ENCODE measurements around the gene SUFU.

SUFU gene

GRCh38 chr10:102476466-102477141 is 27.2 kb upstream of the SUFU start:
- ChIA-PET POLR2A (interaction anchor here (0.9 kb wide), 1 partner anchor 82 kb away, joined by 3 read pairs; the partner anchor contains the start of gene NFKB2), CTCF (interaction anchor here (0.5 kb wide), 1 partner anchor 28 kb away, joined by 3 read pairs; no protein-coding TSS in a partner anchor)
- TF ChIP-seq BHLHE40 (IDR thresholded peaks at IDR 0.05; ENCODE audit: borderline replicate concordance): no peak
- no peak for TF ChIP-seq CTBP1 (IDR thresholded peaks at IDR 0.05; ENCODE audit: borderline replicate concordance)
- no peak for TF ChIP-seq ZNF384 (IDR thresholded peaks at IDR 0.05)
- no peak for TF ChIP-seq HDGF (IDR thresholded peaks at IDR 0.05; ENCODE audit: borderline replicate concordance)
- TF ChIP-seq NFRKB (IDR thresholded peaks at IDR 0.05): no peak
- DNase-seq (ENCODE audit: extremely low spot score): no peak

GRCh38 chr10:102479651-102480050 is 24.1 kb upstream of the SUFU start:
- no peak for TF ChIP-seq ARNT (IDR thresholded peaks at IDR 0.05)
- TF ChIP-seq ZNF384 (IDR thresholded peaks at IDR 0.05): no peak
- TF ChIP-seq NFRKB (IDR thresholded peaks at IDR 0.05): no peak
- TF ChIP-seq TARDBP (IDR thresholded peaks at IDR 0.05): no peak
- DNase-seq (ENCODE audit: extremely low spot score): no peak
- ChIA-PET CTCF (interaction anchor here (0.8 to 2.0 kb wide), 9 partner anchors 17 to 104 kb away, joined by 3 to 8 read pairs (median 4); partner anchors contain the start of genes C10orf95 and NFKB2), POLR2A (interaction anchor here (0.7 to 1.8 kb wide), 7 partner anchors 18 to 104 kb away, joined by 3 to 6 read pairs (median 4); partner anchors contain the start of gene C10orf95)

GRCh38 chr10:102480396-102480795 is 23.4 kb upstream of the SUFU start:
- ChIA-PET CTCF (interaction anchor here (0.9 to 2.0 kb wide), 3 partner anchors 29 to 102 kb away, joined by 3 to 8 read pairs (median 7); partner anchors contain the start of gene C10orf95), POLR2A (interaction anchor here (0.7 to 1.8 kb wide), 4 partner anchors 29 to 104 kb away, joined by 3 to 6 read pairs (median 4); partner anchors contain the start of gene C10orf95)
- DNase-seq (ENCODE audit: extremely low spot score): no peak
- TF ChIP-seq LEF1 (IDR thresholded peaks at IDR 0.05; ENCODE audit: borderline replicate concordance) (no peak), FOXM1 (IDR thresholded peaks at IDR 0.05; ENCODE audit: borderline replicate concordance) (no peak), L3MBTL2 (conservative IDR thresholded peaks at IDR 0.05) (no peak), NFRKB (IDR thresholded peaks at IDR 0.05) (no peak), ARNT (IDR thresholded peaks at IDR 0.05) (no peak), TARDBP (IDR thresholded peaks at IDR 0.05) (no peak), CTBP1 (IDR thresholded peaks at IDR 0.05; ENCODE audit: borderline replicate concordance) (no peak), ZNF384 (IDR thresholded peaks at IDR 0.05) (no peak), HDGF (IDR thresholded peaks at IDR 0.05; ENCODE audit: borderline replicate concordance) (no peak), SP1 (IDR thresholded peaks at IDR 0.05) (no peak), BHLHE40 (IDR thresholded peaks at IDR 0.05; ENCODE audit: borderline replicate concordance) (no peak), FOXK2 (IDR thresholded peaks at IDR 0.05) (no peak), SUZ12 (IDR thresholded peaks at IDR 0.05) (no peak)

GRCh38 chr10:102484021-102484420 is 19.8 kb upstream of the SUFU start:
- ChIA-PET CTCF (interaction anchor here (0.6 kb wide), 2 partner anchors 17 to 176 kb away, joined by 3 read pairs; no protein-coding TSS in a partner anchor), POLR2A (no interaction called here)
- DNase-seq (ENCODE audit: extremely low spot score): no peak
- TF ChIP-seq NFRKB (IDR thresholded peaks at IDR 0.05): no peak
- TF ChIP-seq LEF1 (IDR thresholded peaks at IDR 0.05; ENCODE audit: borderline replicate concordance): no peak
- no peak for TF ChIP-seq FOXA1 (IDR thresholded peaks at IDR 0.05)
- TF ChIP-seq HDGF (IDR thresholded peaks at IDR 0.05; ENCODE audit: borderline replicate concordance): no peak
- TF ChIP-seq ARNT (IDR thresholded peaks at IDR 0.05): no peak
- TF ChIP-seq ZNF384 (IDR thresholded peaks at IDR 0.05): no peak
- no peak for TF ChIP-seq SUZ12 (IDR thresholded peaks at IDR 0.05)
- no peak for TF ChIP-seq TARDBP (IDR thresholded peaks at IDR 0.05)
- TF ChIP-seq FOXK2 (IDR thresholded peaks at IDR 0.05): no peak
- no peak for TF ChIP-seq ELF4 (IDR thresholded peaks at IDR 0.05)
- TF ChIP-seq SP1 (IDR thresholded peaks at IDR 0.05): no peak
- TF ChIP-seq BHLHE40 (IDR thresholded peaks at IDR 0.05; ENCODE audit: borderline replicate concordance): no peak
- TF ChIP-seq, protein P1, sequence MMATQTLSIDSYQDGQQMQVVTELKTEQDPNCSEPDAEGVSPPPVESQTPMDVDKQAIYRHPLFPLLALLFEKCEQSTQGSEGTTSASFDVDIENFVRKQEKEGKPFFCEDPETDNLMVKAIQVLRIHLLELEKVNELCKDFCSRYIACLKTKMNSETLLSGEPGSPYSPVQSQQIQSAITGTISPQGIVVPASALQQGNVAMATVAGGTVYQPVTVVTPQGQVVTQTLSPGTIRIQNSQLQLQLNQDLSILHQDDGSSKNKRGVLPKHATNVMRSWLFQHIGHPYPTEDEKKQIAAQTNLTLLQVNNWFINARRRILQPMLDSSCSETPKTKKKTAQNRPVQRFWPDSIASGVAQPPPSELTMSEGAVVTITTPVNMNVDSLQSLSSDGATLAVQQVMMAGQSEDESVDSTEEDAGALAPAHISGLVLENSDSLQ (IDR thresholded peaks at IDR 0.05): no peak
- TF ChIP-seq CTBP1 (IDR thresholded peaks at IDR 0.05; ENCODE audit: borderline replicate concordance): no peak

DNA sequence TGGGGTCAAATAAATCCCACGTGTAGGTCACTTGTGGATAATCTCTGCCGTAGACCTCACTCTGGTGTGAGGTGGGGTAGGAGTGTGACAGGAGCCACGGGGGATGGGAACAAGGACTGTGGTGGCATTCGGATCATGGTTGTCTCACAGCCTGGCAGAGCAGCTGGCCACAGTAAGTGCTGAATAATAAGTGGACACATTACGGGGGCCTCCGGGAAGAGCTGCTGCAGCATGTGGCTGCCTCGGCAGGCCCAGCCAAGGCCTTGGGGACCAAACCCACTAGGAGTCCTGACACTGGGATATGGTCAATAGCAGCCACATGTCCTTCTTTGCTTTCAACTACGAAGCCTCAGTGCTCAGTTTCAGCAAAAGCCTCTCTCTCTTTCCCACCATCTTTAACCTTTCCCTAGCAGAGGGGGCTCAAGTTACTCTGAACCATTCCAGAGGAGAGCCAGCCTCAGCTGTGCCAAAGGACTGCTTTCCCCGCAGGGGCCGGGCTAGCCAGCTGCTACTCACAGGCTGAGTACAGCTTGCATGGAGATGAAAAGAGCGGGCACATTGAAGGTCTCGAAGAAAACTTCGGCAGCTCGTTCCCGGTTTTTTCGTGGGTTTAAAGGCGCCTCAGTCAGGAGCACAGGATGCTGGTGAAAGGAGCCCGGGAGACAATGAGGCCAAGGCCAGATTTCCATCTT is 18.5 kb upstream of the SUFU start:
- CTCF ChIA-PET: no interaction called here
- POLR2A ChIA-PET: no interaction called here
- TF ChIP-seq ELF4 (IDR thresholded peaks at IDR 0.05): no peak
- no peak for TF ChIP-seq L3MBTL2 (conservative IDR thresholded peaks at IDR 0.05)
- no peak for TF ChIP-seq FOXK2 (IDR thresholded peaks at IDR 0.05)
- TF ChIP-seq NFRKB (IDR thresholded peaks at IDR 0.05): no peak
- no peak for TF ChIP-seq CTBP1 (IDR thresholded peaks at IDR 0.05; ENCODE audit: borderline replicate concordance)
- TF ChIP-seq, protein P1 (IDR thresholded peaks at IDR 0.05): no peak
- TF ChIP-seq HDGF (IDR thresholded peaks at IDR 0.05; ENCODE audit: borderline replicate concordance): no peak
- no peak for TF ChIP-seq BHLHE40 (IDR thresholded peaks at IDR 0.05; ENCODE audit: borderline replicate concordance)
- no peak for DNase-seq (ENCODE audit: extremely low spot score)

GRCh38 chr10:102491136-102491535 is 12.6 kb upstream of the SUFU start:
- ChIA-PET POLR2A (no interaction called here), CTCF (no interaction called here)
- no peak for DNase-seq (ENCODE audit: extremely low spot score)
- TF ChIP-seq L3MBTL2 (conservative IDR thresholded peaks at IDR 0.05): no peak
